Measurements from ENCODE around the gene VPREB3.

Gene VPREB3

DNA sequence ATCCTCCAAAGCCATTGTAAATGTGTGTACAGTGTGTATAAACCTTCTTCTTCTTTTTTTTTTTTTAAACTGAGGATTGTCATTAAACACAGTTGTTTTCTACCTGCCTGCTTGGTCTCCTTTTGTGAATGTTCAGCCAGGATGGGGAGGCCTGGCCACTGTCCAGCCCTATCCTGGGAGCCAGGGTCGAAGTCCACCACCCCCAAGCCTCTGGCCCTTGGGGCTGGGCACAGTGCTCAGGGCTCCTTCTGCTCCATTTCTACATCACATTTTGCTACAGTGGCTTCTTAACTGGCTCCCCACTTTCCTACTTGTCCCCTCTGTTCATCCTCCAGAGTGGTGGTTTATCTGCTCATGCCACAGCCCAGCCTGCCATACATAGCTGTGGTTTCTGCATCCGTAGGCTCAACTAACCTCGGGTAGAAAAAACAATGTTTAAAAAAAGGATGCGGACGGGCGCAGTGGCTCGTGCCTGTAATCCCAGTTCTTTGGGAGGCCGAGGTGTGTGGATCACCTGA lies 30.0 kb upstream of the VPREB3 start:
- H3K4me3 ChIP-seq (ENCODE audit: low read length) = peak overlapping the region; percentile 28
- DNase-seq (ENCODE audit: low read depth, low spot score) = peak; percentile 84

GRCh38 chr22:23783265-23784150 lies 29.3 kb upstream of the VPREB3 start:
- no peak overlapping the region for H3K4me3 ChIP-seq (ENCODE audit: low read length)
- no peak for DNase-seq (ENCODE audit: low read depth, low spot score)

DNA sequence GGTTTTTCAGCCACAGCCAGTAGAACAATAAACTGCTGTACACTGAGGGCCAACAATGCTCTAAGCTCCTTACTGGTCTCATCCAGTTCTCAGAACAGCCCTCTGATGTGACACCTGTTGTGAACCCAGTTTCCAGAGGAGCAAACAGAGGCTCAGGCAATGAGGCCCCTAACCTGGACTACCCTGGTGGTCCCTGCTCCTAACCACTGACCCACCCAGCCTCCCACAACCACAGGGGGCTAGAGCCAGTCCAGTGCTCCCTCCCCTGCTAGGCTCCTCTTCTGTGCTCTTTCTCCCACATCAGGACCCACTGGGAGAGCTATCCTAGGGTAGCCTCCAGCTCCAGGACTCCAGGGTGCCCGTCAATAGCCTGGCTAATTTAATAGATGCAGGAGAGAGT lies 28.5 kb upstream of the VPREB3 start:
- no peak overlapping the region for H3K4me3 ChIP-seq (ENCODE audit: low read length)
- DNase-seq (ENCODE audit: low read depth, low spot score) = no peak

GRCh38 chr22:23782252-23782651 lies 28.0 kb upstream of the VPREB3 start:
- DNase-seq (ENCODE audit: low read depth, low spot score) = no peak
- H3K4me3 ChIP-seq (ENCODE audit: low read length) = no peak overlapping the region

- DNase-seq (ENCODE audit: low read depth, low spot score) = no peak
- H3K4me3 ChIP-seq (ENCODE audit: low read length) = no peak overlapping the region
These were observed 27.4 kb upstream of the VPREB3 start for GRCh38 chr22:23781511-23782183.

DNA sequence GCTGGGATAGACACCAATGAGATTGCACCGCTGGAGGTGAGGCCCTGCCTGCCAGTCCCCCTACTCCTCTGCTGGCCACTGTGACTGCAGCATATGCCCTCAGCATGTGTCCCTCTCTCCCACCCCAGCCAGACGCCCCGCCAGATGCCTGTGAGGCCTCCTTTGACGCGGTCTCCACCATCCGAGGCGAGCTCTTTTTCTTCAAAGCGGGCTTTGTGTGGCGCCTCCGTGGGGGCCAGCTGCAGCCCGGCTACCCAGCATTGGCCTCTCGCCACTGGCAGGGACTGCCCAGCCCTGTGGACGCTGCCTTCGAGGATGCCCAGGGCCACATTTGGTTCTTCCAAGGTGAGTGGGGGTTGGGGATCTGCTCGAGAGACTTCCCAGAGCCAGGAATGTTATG lies 26.8 kb upstream of the VPREB3 start:
- DNase-seq (ENCODE audit: low read depth, low spot score) = no peak
- no peak overlapping the region for H3K4me3 ChIP-seq (ENCODE audit: low read length)

DNA sequence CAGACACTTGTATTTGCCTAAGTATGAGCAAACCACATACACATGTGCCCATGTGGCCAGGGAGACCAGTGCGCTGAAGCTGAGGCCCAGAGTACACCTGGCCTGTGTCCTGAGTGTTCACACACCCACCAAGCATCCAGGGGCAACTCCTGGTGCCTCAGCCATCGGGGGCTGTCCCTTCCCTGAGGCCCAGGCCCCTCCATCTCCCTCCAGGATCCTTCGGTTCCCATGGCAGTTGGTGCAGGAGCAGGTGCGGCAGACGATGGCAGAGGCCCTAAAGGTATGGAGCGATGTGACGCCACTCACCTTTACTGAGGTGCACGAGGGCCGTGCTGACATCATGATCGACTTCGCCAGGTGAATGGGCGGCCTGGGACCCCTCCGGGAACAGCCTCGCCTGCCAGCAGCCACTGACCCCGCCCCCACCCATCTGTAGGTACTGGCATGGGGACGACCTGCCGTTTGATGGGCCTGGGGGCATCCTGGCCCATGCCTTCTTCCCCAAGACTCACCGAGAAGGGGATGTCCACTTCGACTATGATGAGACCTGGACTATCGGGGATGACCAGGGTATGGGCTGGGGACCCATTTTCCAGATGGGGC lies 26.0 kb upstream of the VPREB3 start:
- no peak overlapping the region for H3K4me3 ChIP-seq (ENCODE audit: low read length)
- no peak for DNase-seq (ENCODE audit: low read depth, low spot score)

- no peak overlapping the region for H3K4me3 ChIP-seq (ENCODE audit: low read length)
- no peak for DNase-seq (ENCODE audit: low read depth, low spot score)
These were observed 25.5 kb upstream of the VPREB3 start for GRCh38 chr22:23779731-23780130.

DNA sequence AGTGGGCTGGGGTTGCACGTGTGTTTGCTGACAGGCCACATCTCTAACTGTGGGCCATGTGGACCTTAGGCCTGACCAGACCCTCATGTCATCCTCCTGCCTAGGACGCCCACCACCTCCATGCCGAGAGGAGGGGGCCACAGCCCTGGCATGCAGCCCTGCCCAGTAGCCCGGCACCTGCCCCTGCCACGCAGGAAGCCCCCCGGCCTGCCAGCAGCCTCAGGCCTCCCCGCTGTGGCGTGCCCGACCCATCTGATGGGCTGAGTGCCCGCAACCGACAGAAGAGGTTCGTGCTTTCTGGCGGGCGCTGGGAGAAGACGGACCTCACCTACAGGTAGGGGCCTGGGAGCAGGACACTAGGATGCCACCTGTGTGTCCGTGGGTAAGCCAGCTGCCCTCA lies 24.9 kb upstream of the VPREB3 start:
- H3K4me3 ChIP-seq (ENCODE audit: low read length) = no peak overlapping the region
- no peak for DNase-seq (ENCODE audit: low read depth, low spot score)

GRCh38 chr22:23778577-23778900 lies 24.3 kb upstream of the VPREB3 start:
- H3K4me3 ChIP-seq (ENCODE audit: low read length) = no peak overlapping the region
- no peak for DNase-seq (ENCODE audit: low read depth, low spot score)

- DNase-seq (ENCODE audit: low read depth, low spot score) = no peak
These were observed 23.8 kb upstream of the VPREB3 start for GRCh38 chr22:23777776-23778576.

DNA sequence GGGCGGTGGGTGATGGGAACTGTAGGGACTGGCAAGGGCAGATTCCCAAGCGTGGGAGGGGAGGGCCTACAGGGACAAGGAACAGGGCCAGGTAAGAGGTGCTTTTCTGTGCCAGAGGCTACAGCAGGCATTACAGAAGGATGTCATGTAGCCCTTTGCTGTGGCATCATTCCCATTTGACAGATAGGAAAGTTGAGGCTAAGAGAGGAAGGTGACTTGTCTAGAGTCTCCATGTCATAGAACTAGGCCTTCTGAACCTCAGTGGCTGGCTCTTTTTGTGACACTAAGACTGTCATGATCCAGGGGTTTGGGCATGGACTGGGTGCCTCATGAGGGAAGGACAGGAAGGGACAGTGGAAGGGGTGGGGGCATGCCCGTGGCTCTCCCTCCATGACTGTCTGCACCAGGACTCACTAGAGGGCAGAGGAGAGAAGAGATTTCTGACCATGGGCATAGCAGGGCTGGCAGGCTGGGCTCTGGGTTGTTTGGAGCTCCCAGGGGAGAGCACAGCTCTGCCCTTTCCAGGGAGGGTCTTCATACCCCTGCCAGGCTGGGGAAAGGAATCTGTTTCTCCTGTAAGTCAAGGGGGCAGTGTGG lies 21.7 kb upstream of the VPREB3 start:
- no peak for DNase-seq (ENCODE audit: low read depth, low spot score)
- H3K4me3 ChIP-seq (ENCODE audit: low read length) = no peak overlapping the region

More at GRCh38 chr22:23777776-23778576, 23.8 kb upstream of the VPREB3 start:
- no peak overlapping the region for H3K4me3 ChIP-seq (ENCODE audit: low read length)

- H3K4me3 ChIP-seq (ENCODE audit: low read length) = no peak overlapping the region
- no peak for DNase-seq (ENCODE audit: low read depth, low spot score)
These were observed 20.8 kb upstream of the VPREB3 start for GRCh38 chr22:23774922-23775436.

DNA sequence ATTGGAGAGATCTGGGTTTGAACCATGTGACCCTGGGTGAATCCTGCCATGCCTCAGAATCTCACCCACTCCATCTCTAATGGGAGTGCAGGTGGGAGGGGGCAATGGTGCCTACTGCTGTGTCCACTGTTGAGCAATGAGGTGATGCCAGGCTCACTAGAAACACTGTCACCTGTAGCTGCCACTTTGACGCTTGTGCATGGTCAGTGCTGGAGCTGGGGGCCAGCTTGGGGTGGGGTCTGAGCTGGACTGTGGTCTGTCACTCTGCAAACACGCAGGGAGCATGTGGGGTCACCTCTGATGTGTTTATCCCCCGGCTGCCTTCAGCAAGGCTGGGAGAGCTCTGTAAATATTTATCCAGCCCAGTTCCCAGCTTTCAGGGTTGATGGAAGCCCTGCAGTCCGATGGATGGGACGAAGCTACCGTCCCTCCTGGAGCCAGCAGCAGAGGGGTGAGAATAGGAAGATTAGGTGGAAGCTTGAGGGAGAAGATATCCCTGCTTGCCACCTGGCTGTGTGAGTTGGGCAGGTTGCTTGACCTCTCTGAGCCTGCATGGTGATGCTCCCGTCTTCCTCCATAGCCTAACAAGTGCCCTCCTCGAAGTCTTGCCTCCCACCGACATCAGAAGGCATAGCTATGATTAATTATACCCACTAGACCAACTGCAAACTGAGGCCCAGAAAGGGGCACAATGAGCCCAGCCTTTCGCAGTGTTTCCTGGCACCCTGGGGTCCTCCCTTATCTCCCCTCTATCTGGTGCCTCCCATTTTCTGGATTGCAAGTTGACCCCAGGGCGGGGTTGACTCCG lies 20.1 kb upstream of the VPREB3 start:
- H3K4me3 ChIP-seq (ENCODE audit: low read length) = no peak overlapping the region

GRCh38 chr22:23773483-23774113 lies 19.4 kb upstream of the VPREB3 start:
- no peak for DNase-seq (ENCODE audit: low read depth, low spot score)
- no peak overlapping the region for H3K4me3 ChIP-seq (ENCODE audit: low read length)

More for the DNA sequence above, 20.1 kb upstream of the VPREB3 start:
- no peak for DNase-seq (ENCODE audit: low read depth, low spot score)

- no peak within 1 kb of the TSS for H3K4me3 ChIP-seq (ENCODE audit: low read length)
- DNase-seq (ENCODE audit: low read depth, low spot score) = no peak
These were observed 18.6 kb upstream of the VPREB3 start, which contains the start of gene MMP11 for GRCh38 chr22:23772649-23773473. Gene MMP11 (plus strand): TSS chr22:23772849. CDS start chr22:23772871, 22 bp downstream.

- no peak overlapping the region for H3K4me3 ChIP-seq (ENCODE audit: low read length)
- no peak for DNase-seq (ENCODE audit: low read depth, low spot score)
These were observed 18.1 kb upstream of the VPREB3 start for GRCh38 chr22:23772315-23772648.

All from Jurkat, Clone E6-1 (cell line).